GM12891 (cell line): ENCODE results near the gene MOCOS.

Source experiments
- POLR2A ChIP-seq: IDR thresholded peaks from 2 replicates; pipeline ENCODE4 v1.6.1; 2011; ENCODE audit warnings: low read depth, low read length, control low read depth
- POLR2AphosphoS5 ChIP-seq: IDR thresholded peaks from 2 replicates; pipeline ENCODE4 v1.6.1; 2011; ENCODE audit warnings: low read depth, low read length, control low read depth

DNA sequence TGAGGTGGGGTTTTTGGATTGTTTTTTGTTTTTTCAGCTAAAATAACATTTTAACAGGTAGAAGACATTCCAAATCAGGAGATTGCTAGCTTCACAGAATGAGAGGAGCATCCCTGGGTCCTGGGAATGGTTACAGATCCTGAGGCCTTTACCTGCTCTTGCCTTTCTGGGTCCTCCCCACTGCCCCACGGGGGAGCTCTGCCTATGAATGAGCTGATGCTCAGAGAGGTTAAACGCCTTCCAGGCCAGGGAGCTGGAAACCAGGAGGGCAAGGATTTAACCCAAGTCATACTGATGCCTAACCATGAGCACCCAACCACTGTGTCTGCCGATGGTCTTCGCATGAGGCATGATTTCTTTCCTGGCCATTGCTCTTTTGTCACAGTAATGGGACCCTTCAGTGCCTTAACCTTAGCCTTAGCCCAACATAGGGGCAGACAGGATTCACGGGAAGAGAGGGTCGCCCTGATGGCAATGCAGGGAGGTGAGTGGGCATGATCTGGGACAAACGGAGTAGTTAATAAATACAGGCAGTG, 16.1 kb downstream of the MOCOS start:
- TF ChIP-seq POLR2A = no peak
- no peak for TF ChIP-seq POLR2AphosphoS5
